ENCODE data around the gene CNDP1. TPM values are rescaled to one million over a fixed set of nuclear protein-coding genes. Genes with fewer than 3 reads are reported as not detected.

The CNDP1 gene
- total RNA-seq, 1 donor from 2014 or later = not detected

GRCh38 chr18:74550886-74551285, 16.6 kb downstream of the CNDP1 start:
- H4K20me1 ChIP-seq (ENCODE audit: low read depth) = no peaks in the 10 kb centered on the region
- no peaks in the 10 kb centered on the region for H3K4me1 ChIP-seq
- H2AFZ ChIP-seq (replicated peaks) = no peak overlapping the region
- Mint-ChIP-seq H3K4me1 (peaks cover 9% of the 10 kb centered on the region), H3K9me3 (peaks cover 38% of the 10 kb centered on the region), H3K4me3 (no peak overlapping the region), H3K27ac (no peak overlapping the region), H3K36me3 (peaks cover 2% of the 10 kb centered on the region), H3K27me3 (ENCODE audit: insufficient read depth, low read depth) (peaks cover 13% of the 10 kb centered on the region)
- no peaks in the 10 kb centered on the region for H3K36me3 ChIP-seq
- H3K27me3 ChIP-seq = no peaks in the 10 kb centered on the region
- H3K4me3 ChIP-seq = no peak overlapping the region
- H3K9me3 ChIP-seq (ENCODE audit: low read depth) = no peaks in the 10 kb centered on the region
- H3K27ac ChIP-seq = no peak overlapping the region
- H3K9ac ChIP-seq = no peak overlapping the region
- H3K79me2 ChIP-seq (ENCODE audit: low read depth) = no peaks in the 10 kb centered on the region
- DNase-seq (ENCODE audit: low spot score) = no peak
- no peaks in the 10 kb centered on the region for H3F3A ChIP-seq (ENCODE audit: low read depth)
- TF ChIP-seq EZH2phosphoT487 (IDR thresholded peaks at IDR 0.05) = no peak
- TF ChIP-seq CTCF (IDR thresholded peaks at IDR 0.05) = no peak
- no peak for TF ChIP-seq EZH2 (IDR thresholded peaks at IDR 0.05)
- H3K4me2 ChIP-seq = no peak overlapping the region

- no peaks in the 10 kb centered on the region for H3K9me3 ChIP-seq (ENCODE audit: low read depth)
- H3K27ac ChIP-seq = no peak overlapping the region
- H2AFZ ChIP-seq (replicated peaks) = no peak overlapping the region
- no peak overlapping the region for H3K9ac ChIP-seq
- no peaks in the 10 kb centered on the region for H3K36me3 ChIP-seq
- peaks cover 2% of the 10 kb centered on the region for H3K36me3 Mint-ChIP-seq
- DNase-seq (ENCODE audit: low spot score) = no peak
- peaks cover 12% of the 10 kb centered on the region for H3K4me1 Mint-ChIP-seq
- no peaks in the 10 kb centered on the region for H4K20me1 ChIP-seq (ENCODE audit: low read depth)
- H3K4me2 ChIP-seq = no peak overlapping the region
- peaks cover 37% of the 10 kb centered on the region for H3K9me3 Mint-ChIP-seq
- H3K27me3 ChIP-seq = no peaks in the 10 kb centered on the region
- no peak overlapping the region for H3K4me3 ChIP-seq
- no peak overlapping the region for H3K4me3 Mint-ChIP-seq
- TF ChIP-seq EZH2phosphoT487 (IDR thresholded peaks at IDR 0.05) = no peak
- no peak for TF ChIP-seq EZH2 (IDR thresholded peaks at IDR 0.05)
- TF ChIP-seq CTCF (IDR thresholded peaks at IDR 0.05) = no peak
- H3K79me2 ChIP-seq (ENCODE audit: low read depth) = no peaks in the 10 kb centered on the region
- no peak overlapping the region for H3K27ac Mint-ChIP-seq
- no peaks in the 10 kb centered on the region for H3F3A ChIP-seq (ENCODE audit: low read depth)
- H3K4me1 ChIP-seq = no peaks in the 10 kb centered on the region
- H3K27me3 Mint-ChIP-seq (ENCODE audit: insufficient read depth, low read depth) = peaks cover 18% of the 10 kb centered on the region
Measured at GRCh38 chr18:74551452-74551851, 17.2 kb downstream of the CNDP1 start.

GRCh38 chr18:74551936-74552555, 17.7 kb downstream of the CNDP1 start:
- Histone ChIP-seq H3K4me3 (no peak overlapping the region), H3K27me3 (no peaks in the 10 kb centered on the region), H3K9me3 (ENCODE audit: low read depth) (no peaks in the 10 kb centered on the region), H3K79me2 (ENCODE audit: low read depth) (no peaks in the 10 kb centered on the region), H3K27ac (no peak overlapping the region), H3F3A (ENCODE audit: low read depth) (no peaks in the 10 kb centered on the region), H3K36me3 (no peaks in the 10 kb centered on the region), H3K4me1 (no peaks in the 10 kb centered on the region), H4K20me1 (ENCODE audit: low read depth) (no peaks in the 10 kb centered on the region), H2AFZ (replicated peaks) (no peak overlapping the region), H3K4me2 (no peak overlapping the region), H3K9ac (no peak overlapping the region)
- Mint-ChIP-seq H3K9me3 (peaks cover 35% of the 10 kb centered on the region), H3K36me3 (peaks cover 2% of the 10 kb centered on the region), H3K27ac (no peak overlapping the region), H3K4me3 (no peak overlapping the region), H3K4me1 (peaks cover 12% of the 10 kb centered on the region), H3K27me3 (ENCODE audit: insufficient read depth, low read depth) (peaks cover 17% of the 10 kb centered on the region)
- DNase-seq (ENCODE audit: low spot score) = peak; percentile 78
- no peak for TF ChIP-seq EZH2phosphoT487 (IDR thresholded peaks at IDR 0.05)
- TF ChIP-seq EZH2 (IDR thresholded peaks at IDR 0.05) = no peak
- TF ChIP-seq CTCF (IDR thresholded peaks at IDR 0.05) = peak; percentile 73
